HG03565 (cell line): Measurements from ENCODE around the gene EPHB4.
"Not testable (repeated sequence)": the region's sequence is repeated elsewhere in the genome, so short reads cannot be mapped to it uniquely, and the experiment has no call there.

Source experiments
- ATAC-seq: cut with Tn5 transposase; IDR thresholded peaks from one replicate; pipeline ENCODE4 v1.9.1; 2021; ENCODE audit warnings: mild to moderate bottlenecking, moderate library complexity; ENCODE audit not compliant: unreplicated experiment

Gene EPHB4

GRCh38 chr7:100822236-100823139, 4.8 kb downstream of the EPHB4 start:
- no peak for ATAC-seq

- no peak for ATAC-seq
Measured at GRCh38 chr7:100819586-100819985, 7.7 kb downstream of the EPHB4 start.

GRCh38 chr7:100818825-100819224, 8.5 kb downstream of the EPHB4 start:
- no peak for ATAC-seq

- ATAC-seq = no peak
Measured at GRCh38 chr7:100818366-100818765, 9.0 kb downstream of the EPHB4 start.

- ATAC-seq = no peak
Measured at GRCh38 chr7:100817097-100817496, 10.2 kb downstream of the EPHB4 start.

GRCh38 chr7:100816515-100816914, 10.8 kb downstream of the EPHB4 start:
- ATAC-seq = not testable (repeated sequence)

- ATAC-seq = no peak
Measured at GRCh38 chr7:100812729-100813128, 14.6 kb downstream of the EPHB4 start.

GRCh38 chr7:100811480-100811879, 15.8 kb downstream of the EPHB4 start:
- no peak for ATAC-seq

GRCh38 chr7:100808354-100808875, 18.9 kb downstream of the EPHB4 start:
- ATAC-seq = no peak

GRCh38 chr7:100806883-100807282, 20.4 kb downstream of the EPHB4 start:
- ATAC-seq = not testable (repeated sequence)

GRCh38 chr7:100806276-100806675, 21.0 kb downstream of the EPHB4 start:
- no peak for ATAC-seq

- ATAC-seq = no peak
Measured at GRCh38 chr7:100804681-100805431, 22.5 kb downstream of the EPHB4 start.

- ATAC-seq = peak; percentile 85
Measured at GRCh38 chr7:100803398-100804161, 23.7 kb downstream of the EPHB4 start.

GRCh38 chr7:100802951-100803350, 24.4 kb downstream of the EPHB4 start:
- ATAC-seq = no peak

- no peak for ATAC-seq
Measured at GRCh38 chr7:100801833-100802568, 25.3 kb downstream of the EPHB4 start.

GRCh38 chr7:100799037-100799896, 28.1 kb downstream of the EPHB4 start:
- ATAC-seq = no peak

- ATAC-seq = no peak
Measured at GRCh38 chr7:100794741-100795140, 32.6 kb downstream of the EPHB4 start.

GRCh38 chr7:100793806-100794660, 33.3 kb downstream of the EPHB4 start:
- ATAC-seq = no peak
